ENCODE results near the gene FANCG. TPM values are rescaled to one million over a fixed set of nuclear protein-coding genes. Genes with fewer than 3 reads are reported as not detected.

Gene FANCG
- total RNA-seq, 1 donor from 2014 or later, result 52.2 TPM

DNA sequence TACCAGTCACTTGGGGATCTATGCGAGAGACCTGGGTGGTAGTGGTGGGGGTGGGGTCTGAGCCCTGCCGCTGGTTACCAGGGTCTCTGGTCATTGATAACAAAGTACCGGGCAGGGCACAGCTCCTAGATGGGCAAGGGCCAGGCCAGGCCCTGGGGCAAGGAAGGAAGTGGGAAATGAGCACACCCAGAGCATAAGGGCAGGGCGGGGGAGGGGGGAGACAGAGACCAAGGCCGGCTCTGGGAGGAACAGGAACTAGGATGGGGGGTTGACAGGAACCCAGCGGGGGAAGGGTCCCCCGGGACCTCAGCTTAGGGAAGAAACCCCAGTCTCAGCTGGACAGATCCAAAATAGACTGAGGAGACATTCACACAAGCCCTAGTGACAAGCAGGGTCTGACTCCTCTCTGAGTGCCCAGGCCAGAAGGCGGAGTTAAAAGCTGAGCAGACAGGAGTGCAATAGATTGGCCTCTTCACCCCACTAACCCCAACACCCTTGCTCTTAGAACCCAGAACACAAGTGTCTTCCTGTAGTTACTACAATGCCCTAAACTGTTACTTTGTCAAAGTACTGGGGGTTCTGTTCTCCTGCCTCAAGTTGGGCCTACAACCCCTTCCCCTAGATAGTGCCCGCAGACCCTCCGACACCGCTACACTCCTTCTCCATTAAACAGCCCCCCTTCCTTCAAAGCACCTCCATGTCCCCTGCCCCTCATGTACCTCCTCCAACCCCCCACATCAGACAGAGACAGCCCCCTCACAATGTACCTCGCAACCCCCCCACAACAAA is 35.3 kb upstream of the FANCG start:
- H3K27ac Mint-ChIP-seq, result peak overlapping the region; percentile 93
- DNase-seq (ENCODE audit: low spot score in 2 of 2, unreplicated experiment in 2 of 2), result no peak
- H3K4me3 Mint-ChIP-seq, result peak overlapping the region; percentile 95
- no peaks in the 10 kb centered on the region for H3K9me3 Mint-ChIP-seq
- H3K27me3 Mint-ChIP-seq (ENCODE audit: low read depth), result no peaks in the 10 kb centered on the region
- peaks cover 49% of the 10 kb centered on the region for H3K4me1 Mint-ChIP-seq
- TF ChIP-seq, protein P1, sequence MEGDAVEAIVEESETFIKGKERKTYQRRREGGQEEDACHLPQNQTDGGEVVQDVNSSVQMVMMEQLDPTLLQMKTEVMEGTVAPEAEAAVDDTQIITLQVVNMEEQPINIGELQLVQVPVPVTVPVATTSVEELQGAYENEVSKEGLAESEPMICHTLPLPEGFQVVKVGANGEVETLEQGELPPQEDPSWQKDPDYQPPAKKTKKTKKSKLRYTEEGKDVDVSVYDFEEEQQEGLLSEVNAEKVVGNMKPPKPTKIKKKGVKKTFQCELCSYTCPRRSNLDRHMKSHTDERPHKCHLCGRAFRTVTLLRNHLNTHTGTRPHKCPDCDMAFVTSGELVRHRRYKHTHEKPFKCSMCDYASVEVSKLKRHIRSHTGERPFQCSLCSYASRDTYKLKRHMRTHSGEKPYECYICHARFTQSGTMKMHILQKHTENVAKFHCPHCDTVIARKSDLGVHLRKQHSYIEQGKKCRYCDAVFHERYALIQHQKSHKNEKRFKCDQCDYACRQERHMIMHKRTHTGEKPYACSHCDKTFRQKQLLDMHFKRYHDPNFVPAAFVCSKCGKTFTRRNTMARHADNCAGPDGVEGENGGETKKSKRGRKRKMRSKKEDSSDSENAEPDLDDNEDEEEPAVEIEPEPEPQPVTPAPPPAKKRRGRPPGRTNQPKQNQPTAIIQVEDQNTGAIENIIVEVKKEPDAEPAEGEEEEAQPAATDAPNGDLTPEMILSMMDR (IDR thresholded peaks at IDR 0.05; ENCODE audit: unreplicated experiment), result no peak
- peaks cover 4% of the 10 kb centered on the region for H3K36me3 Mint-ChIP-seq

DNA sequence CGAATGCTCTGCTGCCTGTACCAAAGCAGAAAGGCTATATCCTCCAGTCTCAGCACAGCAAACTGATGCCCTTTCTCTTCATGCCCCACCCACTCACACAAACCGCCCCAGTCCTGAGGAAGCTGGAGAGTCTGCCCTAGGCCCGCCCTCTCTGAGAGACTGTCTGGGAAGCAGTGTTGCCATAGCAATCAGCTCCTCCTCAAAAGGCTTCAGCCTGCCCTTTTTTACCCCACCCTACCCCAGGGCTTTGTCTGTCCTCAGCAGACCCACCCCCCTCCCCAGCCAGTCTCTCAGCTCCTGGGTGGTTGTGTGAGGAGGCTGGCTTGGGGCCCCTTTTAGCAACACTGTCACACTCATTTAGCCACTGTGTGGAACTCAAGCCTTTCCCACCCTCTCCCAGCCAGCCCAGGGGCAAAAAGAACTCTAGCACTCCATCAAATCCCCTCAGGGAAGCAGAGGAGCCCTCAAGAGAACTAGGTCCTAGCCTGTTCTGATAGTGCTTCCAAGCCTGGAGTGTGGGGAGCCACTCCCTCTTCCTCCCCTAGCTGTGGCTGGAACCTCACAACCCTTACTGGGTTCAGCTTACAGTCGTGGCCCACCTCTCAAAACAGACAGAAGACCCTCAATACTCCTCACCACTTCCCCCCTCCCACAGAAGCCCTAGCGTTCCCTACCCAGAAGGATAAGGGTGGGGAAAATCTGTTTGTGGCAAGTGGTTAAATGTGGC is 34.5 kb upstream of the FANCG start:
- TF ChIP-seq, protein P1 (IDR thresholded peaks at IDR 0.05; ENCODE audit: unreplicated experiment), result no peak
- H3K27ac Mint-ChIP-seq, result peak overlapping the region; percentile 93
- peak overlapping the region; percentile 95 for H3K4me3 Mint-ChIP-seq
- H3K27me3 Mint-ChIP-seq (ENCODE audit: low read depth), result no peaks in the 10 kb centered on the region
- H3K4me1 Mint-ChIP-seq, result peaks cover 53% of the 10 kb centered on the region
- H3K9me3 Mint-ChIP-seq, result no peaks in the 10 kb centered on the region
- H3K36me3 Mint-ChIP-seq, result peaks cover 4% of the 10 kb centered on the region
- peak in 1 of 2 experiments; percentile 66 for DNase-seq (ENCODE audit: low spot score in 2 of 2, unreplicated experiment in 2 of 2)

DNA sequence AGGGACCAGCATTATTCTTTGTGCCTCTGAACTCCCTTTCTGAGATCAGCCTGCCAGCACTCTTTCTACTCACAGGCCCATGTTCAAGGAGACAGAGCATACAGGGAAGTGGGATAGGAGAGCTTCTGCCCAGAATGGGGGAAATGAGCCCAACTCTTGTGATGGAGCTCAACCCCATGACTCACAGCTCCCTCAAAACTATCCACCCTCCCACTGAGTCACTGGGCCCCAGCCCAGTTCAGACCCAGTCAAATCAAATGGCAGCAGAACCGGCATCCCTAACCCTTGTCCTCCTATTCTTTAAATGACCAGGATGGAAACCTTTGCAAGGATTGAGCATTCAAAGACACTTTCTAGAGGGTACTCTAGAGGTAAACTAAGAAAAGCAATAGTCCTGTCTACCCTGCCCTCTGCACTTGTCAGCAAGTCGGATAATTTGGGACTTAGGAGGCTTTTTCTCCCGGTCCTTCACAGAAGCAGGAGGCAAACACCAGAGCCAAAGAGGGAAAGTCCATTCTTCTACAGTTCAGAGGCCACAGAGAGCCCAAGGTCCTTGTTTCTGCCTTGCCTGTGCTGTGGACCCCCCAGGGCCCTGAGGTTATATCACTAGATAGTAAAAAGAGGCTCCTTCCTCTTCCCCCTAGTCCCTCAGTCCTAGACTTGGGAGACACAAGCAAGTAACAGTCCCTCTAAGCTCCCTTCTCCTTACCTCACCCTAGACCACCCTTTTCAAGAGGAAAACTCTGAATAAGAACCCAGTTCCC is 32.7 kb upstream of the FANCG start:
- Mint-ChIP-seq H3K9me3 (no peaks in the 10 kb centered on the region), H3K4me1 (peaks cover 53% of the 10 kb centered on the region), H3K36me3 (peaks cover 4% of the 10 kb centered on the region), H3K27me3 (ENCODE audit: low read depth) (no peaks in the 10 kb centered on the region), H3K4me3 (peak overlapping the region; percentile 76), H3K27ac (peak overlapping the region; percentile 88)
- no peak for DNase-seq (ENCODE audit: low spot score in 2 of 2, unreplicated experiment in 2 of 2)
- TF ChIP-seq, protein P1 (IDR thresholded peaks at IDR 0.05; ENCODE audit: unreplicated experiment), result no peak

DNA sequence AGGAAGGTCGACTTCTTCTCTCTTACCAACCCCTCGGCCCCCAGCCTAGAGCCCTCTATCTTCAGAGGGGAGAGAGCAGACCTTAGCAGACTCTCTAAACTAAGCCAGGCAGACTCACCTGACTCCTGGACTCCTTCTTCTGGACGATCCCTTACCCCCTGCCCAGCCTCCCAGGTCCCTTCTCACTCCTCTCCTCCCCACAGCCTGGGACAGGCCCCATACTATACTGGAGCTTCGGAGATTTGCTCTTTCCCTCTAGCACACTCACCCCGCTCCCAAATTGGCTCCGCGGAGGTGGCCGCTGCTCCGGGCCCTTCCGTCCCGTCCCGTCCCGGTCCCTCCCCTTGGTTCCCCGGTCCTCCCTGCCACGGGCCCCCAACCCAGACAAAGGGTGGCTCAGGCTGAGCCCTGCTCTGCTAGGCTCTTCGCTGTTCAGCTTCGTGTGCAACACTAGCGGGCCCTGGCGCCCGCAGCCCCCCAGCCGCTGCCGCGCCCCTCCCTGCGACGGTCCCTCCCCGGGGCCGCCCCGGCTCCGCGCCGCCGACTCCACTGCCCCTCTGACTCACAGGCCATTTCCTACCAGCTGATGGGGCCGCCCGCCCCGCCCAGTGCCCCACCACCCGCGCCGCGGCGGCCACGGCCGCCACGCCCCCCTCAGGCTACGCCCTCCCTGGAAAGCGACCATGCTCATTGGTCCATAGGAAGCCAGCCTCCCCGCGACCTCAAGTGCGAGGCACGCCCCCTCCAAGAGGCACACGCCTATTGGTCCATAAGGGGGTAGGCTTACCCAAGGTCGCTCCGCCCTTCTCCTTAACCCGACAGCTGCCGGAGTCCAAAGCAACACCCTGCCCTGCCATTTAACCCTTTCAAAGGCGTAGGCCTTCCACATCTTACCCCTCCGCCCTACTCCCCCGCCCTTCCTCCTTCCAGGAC is 31.5 kb upstream of the FANCG start:
- peak; percentile 90 to 91 for DNase-seq (ENCODE audit: low spot score in 2 of 2, unreplicated experiment in 2 of 2)
- Mint-ChIP-seq H3K27me3 (ENCODE audit: low read depth) (no peaks in the 10 kb centered on the region), H3K36me3 (peaks cover 4% of the 10 kb centered on the region), H3K9me3 (no peaks in the 10 kb centered on the region), H3K27ac (peak overlapping the region; percentile 88), H3K4me3 (peak overlapping the region; percentile 76), H3K4me1 (peaks cover 45% of the 10 kb centered on the region)
- TF ChIP-seq, protein P1 (IDR thresholded peaks at IDR 0.05; ENCODE audit: unreplicated experiment), result no peak

DNA sequence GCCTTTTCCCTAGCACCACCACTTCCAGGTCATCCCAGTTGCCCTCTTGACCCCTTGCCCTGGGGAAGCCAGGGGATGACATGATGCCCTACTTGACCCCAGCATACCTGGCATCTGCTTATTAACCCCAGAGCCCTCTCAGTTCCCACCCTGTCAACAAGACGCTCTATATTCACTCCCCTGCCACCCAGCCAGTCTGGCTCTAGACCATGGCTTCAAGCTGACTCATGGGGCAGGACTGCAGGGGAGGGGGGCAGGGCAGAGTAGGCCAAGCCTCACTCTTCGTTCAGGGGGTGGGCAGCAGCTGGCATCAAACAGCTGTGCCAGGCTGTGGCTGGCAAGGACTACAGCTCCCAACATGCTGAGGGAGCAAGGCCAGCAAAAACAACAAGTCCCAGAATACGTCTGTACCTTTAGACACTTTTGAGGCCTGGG is 30.6 kb upstream of the FANCG start:
- Mint-ChIP-seq H3K27ac (peak overlapping the region; percentile 88), H3K4me3 (peak overlapping the region; percentile 76), H3K36me3 (peaks cover 11% of the 10 kb centered on the region), H3K9me3 (no peaks in the 10 kb centered on the region), H3K4me1 (peaks cover 45% of the 10 kb centered on the region), H3K27me3 (ENCODE audit: low read depth) (no peaks in the 10 kb centered on the region)
- TF ChIP-seq, protein P1 (IDR thresholded peaks at IDR 0.05; ENCODE audit: unreplicated experiment), result no peak
- DNase-seq (ENCODE audit: low spot score in 2 of 2, unreplicated experiment in 2 of 2), result no peak

Data from mesothelial cell of epicardium (in vitro differentiated cells).